ENCODE data around the gene GSG1. TPM values are rescaled to one million over a fixed set of nuclear protein-coding genes. Genes with fewer than 3 reads are reported as not detected.

The GSG1 gene
- total and polyA plus RNA-seq, 4 donors, result not detected

DNA sequence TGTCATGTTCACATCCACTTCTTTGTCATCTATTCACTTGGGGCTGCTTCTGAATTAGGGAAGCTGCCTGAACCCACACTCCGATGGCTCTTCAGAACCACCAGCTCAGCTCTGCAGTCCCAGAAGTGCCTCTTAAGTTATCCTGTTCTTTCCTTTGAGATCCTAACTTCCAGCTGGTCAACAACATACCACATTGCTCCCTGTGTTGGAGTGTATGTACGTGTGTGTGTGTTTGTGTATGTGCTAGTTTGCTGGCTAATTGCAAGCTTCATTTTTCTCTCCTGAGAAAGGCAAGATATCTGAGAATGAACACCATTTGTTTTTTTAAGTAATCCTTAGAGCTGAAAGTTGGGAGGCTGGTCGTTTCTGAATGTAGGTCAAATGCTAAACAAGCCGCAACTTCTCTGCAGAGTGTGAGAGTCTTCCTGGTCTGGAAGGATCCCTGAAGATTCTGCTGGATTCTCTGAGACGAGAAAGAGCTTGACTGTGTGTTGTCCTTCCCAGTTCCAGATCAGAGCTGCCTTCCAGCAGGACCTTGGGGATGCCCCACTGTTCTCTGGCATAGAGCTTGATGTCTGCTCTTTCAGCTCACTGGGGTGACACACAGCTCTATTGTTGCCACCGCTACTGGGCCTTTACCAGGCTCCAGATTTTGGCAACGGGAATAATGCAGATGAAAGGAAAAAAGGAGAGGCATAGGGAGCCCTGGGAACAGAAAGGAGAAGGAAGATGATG, 839 bp downstream of the GSG1 start:
- Histone ChIP-seq H3K9me3 (ENCODE audit: control insufficient read depth in 4 of 4, insufficient read depth in 3 of 4, low read length in 3 of 4) (no peaks in the 10 kb centered on the region), H3K9ac (ENCODE audit: insufficient read depth in 1 of 2, low read length in 2 of 2) (no peak overlapping the region), H3K4me3 (no peak overlapping the region), H3K36me3 (ENCODE audit: control insufficient read depth in 4 of 4, insufficient read depth in 4 of 4, low read length in 4 of 4) (no peaks in the 10 kb centered on the region), H3K4me1 (ENCODE audit: control insufficient read depth in 5 of 5, insufficient read depth in 5 of 5, low read length in 5 of 5) (peaks cover 16 to 51% (median 22%) of the 10 kb centered on the region in 5 donors), H3K27me3 (ENCODE audit: control insufficient read depth in 3 of 3, insufficient read depth in 3 of 3, low read length in 2 of 3) (no peaks in the 10 kb centered on the region), H3K27ac (ENCODE audit: low read depth in 1 of 2, low read length in 1 of 2) (peak overlapping the region in 1 of 2 donors; percentile 99)
- TF ChIP-seq, protein P1, sequence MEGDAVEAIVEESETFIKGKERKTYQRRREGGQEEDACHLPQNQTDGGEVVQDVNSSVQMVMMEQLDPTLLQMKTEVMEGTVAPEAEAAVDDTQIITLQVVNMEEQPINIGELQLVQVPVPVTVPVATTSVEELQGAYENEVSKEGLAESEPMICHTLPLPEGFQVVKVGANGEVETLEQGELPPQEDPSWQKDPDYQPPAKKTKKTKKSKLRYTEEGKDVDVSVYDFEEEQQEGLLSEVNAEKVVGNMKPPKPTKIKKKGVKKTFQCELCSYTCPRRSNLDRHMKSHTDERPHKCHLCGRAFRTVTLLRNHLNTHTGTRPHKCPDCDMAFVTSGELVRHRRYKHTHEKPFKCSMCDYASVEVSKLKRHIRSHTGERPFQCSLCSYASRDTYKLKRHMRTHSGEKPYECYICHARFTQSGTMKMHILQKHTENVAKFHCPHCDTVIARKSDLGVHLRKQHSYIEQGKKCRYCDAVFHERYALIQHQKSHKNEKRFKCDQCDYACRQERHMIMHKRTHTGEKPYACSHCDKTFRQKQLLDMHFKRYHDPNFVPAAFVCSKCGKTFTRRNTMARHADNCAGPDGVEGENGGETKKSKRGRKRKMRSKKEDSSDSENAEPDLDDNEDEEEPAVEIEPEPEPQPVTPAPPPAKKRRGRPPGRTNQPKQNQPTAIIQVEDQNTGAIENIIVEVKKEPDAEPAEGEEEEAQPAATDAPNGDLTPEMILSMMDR (IDR thresholded peaks at IDR 0.05; ENCODE audit: control extremely low read depth, extremely low read depth), result no peak
- ATAC-seq (ENCODE audit: insufficient read depth, low FRiP score) (no peak), DNase-seq (peak; percentile 29 to 61 (median 57))
- 55 to 61% methylated on average over 7 of the region's 7 CpGs for WGBS, 2 donors

DNA sequence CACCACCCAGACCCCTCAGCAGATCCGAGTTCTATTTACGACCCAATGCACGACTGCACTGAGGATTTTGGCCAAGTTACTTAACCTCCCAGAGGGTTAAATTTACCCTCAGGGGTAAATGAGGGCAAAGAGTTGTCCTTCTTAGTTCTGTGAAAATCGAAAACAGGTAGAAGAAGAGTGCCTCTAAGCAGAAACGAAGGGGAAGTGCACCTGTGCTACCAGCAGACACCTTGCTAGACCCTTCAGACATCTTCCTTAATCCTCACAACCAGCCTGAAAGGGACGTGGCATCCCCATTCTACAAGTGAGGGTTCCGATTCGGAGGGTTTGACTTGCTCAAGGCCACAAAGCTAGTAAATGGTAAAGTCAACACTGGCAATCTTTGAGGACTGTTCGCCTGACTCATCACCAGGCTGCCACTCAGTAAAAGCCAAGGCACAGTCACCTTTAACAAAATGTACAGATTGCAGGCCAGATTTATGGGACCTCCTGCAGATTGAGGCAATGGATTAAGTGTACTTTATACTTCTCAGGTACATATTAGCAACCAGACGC, 1.6 kb downstream of the GSG1 start:
- Histone ChIP-seq H3K4me1 (ENCODE audit: control insufficient read depth in 5 of 5, insufficient read depth in 5 of 5, low read length in 5 of 5) (peaks cover 16 to 53% (median 24%) of the 10 kb centered on the region in 5 donors), H3K9me3 (ENCODE audit: control insufficient read depth in 4 of 4, insufficient read depth in 3 of 4, low read length in 3 of 4) (no peaks in the 10 kb centered on the region), H3K9ac (ENCODE audit: insufficient read depth in 1 of 2, low read length in 2 of 2) (peak overlapping the region; percentile 71 to 74), H3K27ac (ENCODE audit: low read depth in 1 of 2, low read length in 1 of 2) (peak overlapping the region; percentile 92 to 99), H3K36me3 (ENCODE audit: control insufficient read depth in 4 of 4, insufficient read depth in 4 of 4, low read length in 4 of 4) (no peaks in the 10 kb centered on the region), H3K4me3 (no peak overlapping the region), H3K27me3 (ENCODE audit: control insufficient read depth in 3 of 3, insufficient read depth in 3 of 3, low read length in 2 of 3) (no peaks in the 10 kb centered on the region)
- ATAC-seq (ENCODE audit: insufficient read depth, low FRiP score) (no peak), DNase-seq (peak in 2 of 3 donors; percentile 32 to 50)
- TF ChIP-seq, protein P1 (IDR thresholded peaks at IDR 0.05; ENCODE audit: control extremely low read depth, extremely low read depth), result no peak
- 41 to 46% methylated on average over 10 of the region's 10 CpGs for WGBS, 2 donors

DNA sequence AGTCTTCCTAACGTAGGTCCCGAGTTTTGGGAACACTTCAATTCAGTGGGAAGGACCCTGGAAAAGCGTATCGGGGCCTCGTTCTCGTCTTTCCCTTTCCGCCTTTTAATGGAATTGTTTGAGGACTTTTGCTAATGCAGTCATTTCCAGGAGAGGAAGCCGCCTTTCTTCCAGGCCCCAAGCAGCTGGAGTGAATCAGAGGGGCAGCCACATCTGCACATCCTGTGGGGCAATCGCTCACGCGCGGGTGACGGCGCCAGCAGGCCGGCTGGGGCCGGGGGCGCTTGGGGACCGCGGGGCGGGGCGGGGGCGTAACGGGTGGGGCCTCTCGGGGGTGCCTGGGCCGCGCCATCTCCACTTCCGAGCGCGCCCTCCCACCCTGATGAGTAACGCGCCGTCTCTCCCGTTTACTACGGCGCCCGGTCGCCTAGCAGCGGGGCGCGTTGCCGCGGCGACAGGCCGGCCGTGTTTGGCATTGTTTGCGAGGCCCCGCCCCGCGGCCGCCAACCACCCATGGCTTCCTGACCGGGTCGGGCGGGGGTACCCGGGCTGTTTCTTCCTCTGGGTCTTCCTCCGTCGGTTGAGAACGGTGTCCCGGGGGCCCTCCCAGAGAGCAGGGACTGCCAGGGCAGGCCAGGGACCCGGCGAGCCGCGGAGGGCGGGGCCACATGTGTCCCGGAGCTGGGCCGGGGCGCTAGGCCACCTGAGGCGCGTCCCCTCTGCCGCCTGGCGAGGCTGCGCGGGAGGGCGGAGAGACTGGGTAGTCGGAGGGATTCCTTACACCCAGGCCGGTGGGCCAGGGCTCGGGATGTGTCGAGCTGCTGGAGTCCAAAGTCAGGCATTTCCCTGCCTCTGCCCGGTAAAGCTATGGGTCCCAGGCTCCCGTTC, 2.3 kb downstream of the GSG1 start:
- H3K9ac ChIP-seq (ENCODE audit: insufficient read depth in 1 of 2, low read length in 2 of 2), result peak overlapping the region; percentile 74
- H3K27me3 ChIP-seq (ENCODE audit: control insufficient read depth in 3 of 3, insufficient read depth in 3 of 3, low read length in 2 of 3), result no peaks in the 10 kb centered on the region
- no peaks in the 10 kb centered on the region for H3K9me3 ChIP-seq (ENCODE audit: control insufficient read depth in 4 of 4, insufficient read depth in 3 of 4, low read length in 3 of 4)
- no peaks in the 10 kb centered on the region for H3K36me3 ChIP-seq (ENCODE audit: control insufficient read depth in 4 of 4, insufficient read depth in 4 of 4, low read length in 4 of 4)
- ATAC-seq (ENCODE audit: insufficient read depth, low FRiP score) (peak; percentile 77), DNase-seq (peak; percentile 96 to 97 (median 97))
- TF ChIP-seq, protein P1 (IDR thresholded peaks at IDR 0.05; ENCODE audit: control extremely low read depth, extremely low read depth), result no peak
- H3K27ac ChIP-seq (ENCODE audit: low read depth in 1 of 2, low read length in 1 of 2), result peak overlapping the region; percentile 92 to 99
- WGBS, 2 donors, result 2% methylated on average over 69 to 79 of the region's 79 CpGs
- peak overlapping the region; percentile 30 for H3K4me3 ChIP-seq
- H3K4me1 ChIP-seq (ENCODE audit: control insufficient read depth in 5 of 5, insufficient read depth in 5 of 5, low read length in 5 of 5), result peaks cover 16 to 53% (median 24%) of the 10 kb centered on the region in 5 donors

Measured in lung (tissue), 12 donors.